ENCODE results near the gene C1orf210. TPM values are rescaled to one million over a fixed set of nuclear protein-coding genes. Genes with fewer than 3 reads are reported as not detected.

Gene C1orf210
- total RNA-seq, 1 experiment from 2014 or later, result 29.3 TPM

DNA sequence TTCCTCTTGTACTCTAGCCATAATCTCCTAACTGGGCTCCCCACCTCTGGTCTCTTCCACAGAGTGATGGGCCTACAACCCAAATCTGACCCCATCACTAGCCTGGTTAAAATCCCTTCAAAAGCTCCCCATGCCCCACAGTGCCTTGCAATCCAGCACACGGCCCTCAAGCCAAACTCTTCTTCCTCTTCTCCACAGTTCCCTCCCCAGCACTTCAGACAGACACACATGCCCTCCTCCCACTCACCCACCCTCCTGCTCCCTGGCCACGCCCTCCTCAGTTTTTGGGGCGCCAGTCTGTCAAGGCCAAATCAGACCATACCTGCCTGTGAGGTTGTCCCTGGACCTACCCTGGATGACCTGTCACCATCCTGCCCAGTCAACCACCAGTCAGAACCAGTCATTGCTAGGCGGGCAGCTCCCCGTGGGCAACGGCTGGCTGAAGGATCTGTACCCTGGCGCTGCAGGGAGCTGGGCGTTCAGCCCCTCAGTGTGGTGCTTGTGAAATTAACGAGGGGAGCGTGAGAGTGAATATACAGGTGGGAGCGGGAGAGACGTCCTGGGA, 753 bp downstream of the C1orf210 start:
- peak; percentile 31 to 36 for DNase-seq
- Histone ChIP-seq H3K4me3 (peak overlapping the region; percentile 71), H3K27ac (peak overlapping the region; percentile 16; the same call in 1 of the 2 replicates), H3K79me2 (ENCODE audit: low read depth) (peaks cover 20% of the 10 kb centered on the region), H3K36me3 (ENCODE audit: low read depth) (no peaks in the 10 kb centered on the region), H3F3A (ENCODE audit: insufficient read depth, low read depth) (no peaks in the 10 kb centered on the region; the same call in 1 of the 2 replicates), H3K9me2 (ENCODE audit: insufficient read depth) (no peaks in the 10 kb centered on the region), H2AFZ (0 out of 2 replicates have a peak overlapping the region, but pooled peaks have one; percentile 80), H4K20me1 (ENCODE audit: insufficient read depth) (no peaks in the 10 kb centered on the region), H3K4me1 (replicated peaks; ENCODE audit: insufficient read depth) (peaks cover 22% of the 10 kb centered on the region), H3K9me3 (ENCODE audit: insufficient read depth, low read depth) (no peaks in the 10 kb centered on the region), H3K4me2 (peak overlapping the region; percentile 99), H3K27me3 (ENCODE audit: insufficient read depth, low read depth) (no peaks in the 10 kb centered on the region)
- TF ChIP-seq EZH2 (IDR thresholded peaks at IDR 0.05; ENCODE audit: low read depth), result no peak
- intact Hi-C loops (cut with micrococcal nuclease; ENCODE audit: unreplicated experiment), result loop anchor here (1.0 to 5.0 kb wide), 5 partner anchors 38 to 82 kb away; partner anchors contain the start of gene CDC20
- ChIA-PET CTCF (interaction anchor here (0.9 to 1.4 kb wide), 2 partner anchors 25 to 130 kb away, joined by 3 to 4 read pairs; no protein-coding TSS in a partner anchor), POLR2A (ENCODE audit: unreplicated experiment) (interaction anchor here (0.6 to 0.7 kb wide), 2 partner anchors 11 to 13 kb away, joined by 3 to 5 read pairs; no protein-coding TSS in a partner anchor)
- no TSS peak for BruUV-seq (replicated peaks)

DNA sequence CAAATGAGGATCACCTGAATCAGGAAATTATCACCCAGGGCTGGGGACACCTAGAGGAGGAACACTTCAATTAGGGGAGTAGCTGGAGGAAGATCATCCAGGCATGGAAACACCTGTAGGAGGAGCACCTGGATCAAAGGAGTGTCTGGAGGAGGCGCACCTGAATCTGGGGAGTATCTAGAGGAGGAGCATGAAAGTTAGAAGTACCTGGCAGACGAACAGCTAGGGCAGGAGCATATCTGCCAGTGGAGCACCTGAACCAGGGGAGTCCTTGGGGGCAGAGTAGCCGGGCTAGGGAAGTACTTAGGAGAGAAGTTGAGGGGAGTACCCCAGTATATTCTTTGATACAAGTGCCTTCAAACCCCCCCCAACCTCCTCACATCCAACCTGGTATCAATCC, 1.3 kb downstream of the C1orf210 start:
- H3K4me2 ChIP-seq, result peak overlapping the region; percentile 99
- POLR2A ChIA-PET (ENCODE audit: unreplicated experiment), result interaction anchor here (0.6 kb wide), 2 partner anchors 12 to 30 kb away, joined by 5 to 6 read pairs; no protein-coding TSS in a partner anchor

DNA sequence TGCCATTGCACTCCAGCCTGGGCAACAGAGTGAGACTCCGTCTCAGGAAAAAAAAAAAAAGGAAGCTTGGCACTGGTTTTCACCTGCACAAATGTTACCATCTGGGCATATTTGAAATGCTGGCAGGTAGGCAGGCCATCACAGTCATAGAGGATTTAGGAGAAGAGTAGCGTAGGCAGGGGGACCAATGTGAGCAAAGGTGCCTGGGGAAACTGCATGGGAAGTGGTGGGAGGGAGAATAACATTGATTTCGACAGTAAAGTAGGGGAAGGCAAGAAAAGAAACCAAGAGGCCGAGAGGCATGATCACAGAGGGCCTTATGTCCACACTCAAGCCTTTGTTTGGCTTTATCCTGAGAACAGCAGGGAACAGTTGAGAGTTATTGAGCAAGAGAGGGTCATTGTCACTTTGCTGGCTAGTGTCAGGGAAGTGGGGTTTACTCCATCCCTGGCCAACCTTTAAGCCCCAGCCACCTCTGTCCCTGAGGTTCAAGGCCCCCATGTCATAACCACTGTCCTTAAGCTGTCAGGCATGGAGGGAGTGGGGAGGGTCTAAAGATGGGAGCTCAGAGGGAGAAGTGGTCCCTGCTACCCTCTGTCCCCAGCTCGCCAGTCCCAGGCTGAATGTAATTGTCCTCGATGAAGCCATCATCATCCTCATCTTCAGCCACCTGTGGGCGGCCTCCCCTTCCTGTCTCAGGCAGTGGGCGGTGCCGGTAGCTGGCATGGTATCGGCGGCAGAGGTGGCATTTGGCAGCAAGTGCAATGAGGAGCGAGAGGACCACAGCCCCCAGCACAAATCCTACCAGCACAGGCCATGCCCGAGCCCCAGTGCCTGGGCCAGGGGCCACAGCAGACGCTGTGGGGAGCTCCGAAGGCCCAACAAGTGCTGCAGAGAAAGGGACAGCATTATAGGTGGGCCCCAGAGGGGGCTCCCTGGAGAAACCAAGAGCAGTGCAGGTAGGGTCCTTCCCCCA, 2.9 kb downstream of the C1orf210 start:
- DNase-seq, result no peak
- H3F3A ChIP-seq (ENCODE audit: insufficient read depth, low read depth), result no peaks in the 10 kb centered on the region; the same call in 1 of the 2 replicates
- H3K79me2 ChIP-seq (ENCODE audit: low read depth), result peaks cover 20% of the 10 kb centered on the region
- no peak overlapping the region for H3K4me3 ChIP-seq
- no peaks in the 10 kb centered on the region for H3K36me3 ChIP-seq (ENCODE audit: low read depth)
- H2AFZ ChIP-seq, result no peak overlapping the region
- H3K27me3 ChIP-seq (ENCODE audit: insufficient read depth, low read depth), result no peaks in the 10 kb centered on the region
- BruUV-seq (replicated peaks), result TSS peak; percentile 15
- H3K27ac ChIP-seq, result no peak overlapping the region
- CTCF ChIA-PET, result interaction anchor here (0.6 kb wide), 1 partner anchor 1346 kb away, joined by 4 read pairs; no protein-coding TSS in a partner anchor
- TF ChIP-seq EZH2 (IDR thresholded peaks at IDR 0.05; ENCODE audit: low read depth), result no peak
- TF ChIP-seq, protein P1, sequence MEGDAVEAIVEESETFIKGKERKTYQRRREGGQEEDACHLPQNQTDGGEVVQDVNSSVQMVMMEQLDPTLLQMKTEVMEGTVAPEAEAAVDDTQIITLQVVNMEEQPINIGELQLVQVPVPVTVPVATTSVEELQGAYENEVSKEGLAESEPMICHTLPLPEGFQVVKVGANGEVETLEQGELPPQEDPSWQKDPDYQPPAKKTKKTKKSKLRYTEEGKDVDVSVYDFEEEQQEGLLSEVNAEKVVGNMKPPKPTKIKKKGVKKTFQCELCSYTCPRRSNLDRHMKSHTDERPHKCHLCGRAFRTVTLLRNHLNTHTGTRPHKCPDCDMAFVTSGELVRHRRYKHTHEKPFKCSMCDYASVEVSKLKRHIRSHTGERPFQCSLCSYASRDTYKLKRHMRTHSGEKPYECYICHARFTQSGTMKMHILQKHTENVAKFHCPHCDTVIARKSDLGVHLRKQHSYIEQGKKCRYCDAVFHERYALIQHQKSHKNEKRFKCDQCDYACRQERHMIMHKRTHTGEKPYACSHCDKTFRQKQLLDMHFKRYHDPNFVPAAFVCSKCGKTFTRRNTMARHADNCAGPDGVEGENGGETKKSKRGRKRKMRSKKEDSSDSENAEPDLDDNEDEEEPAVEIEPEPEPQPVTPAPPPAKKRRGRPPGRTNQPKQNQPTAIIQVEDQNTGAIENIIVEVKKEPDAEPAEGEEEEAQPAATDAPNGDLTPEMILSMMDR (conservative IDR thresholded peaks at IDR 0.05), result no peak
- H4K20me1 ChIP-seq (ENCODE audit: insufficient read depth), result no peaks in the 10 kb centered on the region
- H3K9me3 ChIP-seq (ENCODE audit: insufficient read depth, low read depth), result no peaks in the 10 kb centered on the region
- POLR2A ChIA-PET (ENCODE audit: unreplicated experiment), result interaction anchor here (0.6 kb wide), 1 partner anchor 108 kb away, joined by 4 read pairs; no protein-coding TSS in a partner anchor
- H3K4me2 ChIP-seq, result no peak overlapping the region
- no peaks in the 10 kb centered on the region for H3K9me2 ChIP-seq (ENCODE audit: insufficient read depth)
- peaks cover 22% of the 10 kb centered on the region for H3K4me1 ChIP-seq (replicated peaks; ENCODE audit: insufficient read depth)
- intact Hi-C loops (cut with micrococcal nuclease; ENCODE audit: unreplicated experiment), result no loop called here

More for the DNA sequence above, 1.3 kb downstream of the C1orf210 start:
- Histone ChIP-seq H3K79me2 (ENCODE audit: low read depth) (peaks cover 20% of the 10 kb centered on the region), H3K9me3 (ENCODE audit: insufficient read depth, low read depth) (no peaks in the 10 kb centered on the region), H3K36me3 (ENCODE audit: low read depth) (no peaks in the 10 kb centered on the region), H3K9me2 (ENCODE audit: insufficient read depth) (no peaks in the 10 kb centered on the region), H3K27ac (no peak overlapping the region), H4K20me1 (ENCODE audit: insufficient read depth) (no peaks in the 10 kb centered on the region), H2AFZ (no peak overlapping the region), H3F3A (ENCODE audit: insufficient read depth, low read depth) (no peaks in the 10 kb centered on the region; the same call in 1 of the 2 replicates), H3K4me1 (replicated peaks; ENCODE audit: insufficient read depth) (peaks cover 22% of the 10 kb centered on the region), H3K27me3 (ENCODE audit: insufficient read depth, low read depth) (no peaks in the 10 kb centered on the region), H3K4me3 (peak overlapping the region; percentile 71; the same call in 1 of the 2 replicates)
- intact Hi-C loops (cut with micrococcal nuclease; ENCODE audit: unreplicated experiment), result loop anchor here (2.0 kb wide), 3 partner anchors 65 to 83 kb away; partner anchors contain the start of gene CDC20
- no peak for DNase-seq
- TF ChIP-seq, protein P1 (conservative IDR thresholded peaks at IDR 0.05), result no peak
- CTCF ChIA-PET, result interaction anchor here (1.4 kb wide), 1 partner anchor 130 kb away, joined by 4 read pairs; no protein-coding TSS in a partner anchor
- no TSS peak for BruUV-seq (replicated peaks)
